Measurements from ENCODE around the gene OR2S2. TPM values are rescaled to one million over a fixed set of nuclear protein-coding genes. Genes with fewer than 3 reads are reported as not detected.

Gene OR2S2
- total RNA-seq, 2 experiments from 2014 or later: not detected

GRCh38 chr9:35944173-35944572 is 13.8 kb downstream of the OR2S2 start:
- DNase-seq: no peak
- Mint-ChIP-seq H3K9me3 (no peaks in the 10 kb centered on the region), H3K4me1 (ENCODE audit: low read depth) (peaks cover 79% of the 10 kb centered on the region), H3K36me3 (ENCODE audit: low read depth) (no peaks in the 10 kb centered on the region), H3K27ac (peak overlapping the region; percentile 78), H3K4me3 (no peak overlapping the region), H3K27me3 (no peaks in the 10 kb centered on the region)
- intact Hi-C loops (cut with DNase I, micrococcal nuclease): no loop called here
- Histone ChIP-seq H3K27ac (ENCODE audit: low read depth in 1 of 2, low read length in 2 of 2) (no peak overlapping the region), H3K4me1 (ENCODE audit: insufficient read depth, low read length) (peaks cover 71% of the 10 kb centered on the region), H3K9me3 (ENCODE audit: control insufficient read depth in 1 of 2, insufficient read depth in 1 of 2, low read length in 2 of 2) (no peaks in the 10 kb centered on the region), H3K4me3 (ENCODE audit: low read length) (no peak overlapping the region), H3K36me3 (ENCODE audit: insufficient read depth, low read length) (no peaks in the 10 kb centered on the region), H3K27me3 (ENCODE audit: control insufficient read depth in 1 of 2, insufficient read depth in 2 of 2, low read length in 2 of 2) (no peaks in the 10 kb centered on the region)
- POLR2A ChIA-PET: interaction anchor here (0.9 to 1.3 kb wide), 3 partner anchors 22 to 41 kb away, joined by 3 read pairs; no protein-coding TSS in a partner anchor
- CTCF ChIA-PET: interaction anchor here (3.9 kb wide), 1 partner anchor 42 kb away, joined by 24 read pairs; no protein-coding TSS in a partner anchor
- no peak for ATAC-seq (ENCODE audit: poor library complexity)
- TF ChIP-seq CTCF (IDR thresholded peaks at IDR 0.05): no peak

DNA sequence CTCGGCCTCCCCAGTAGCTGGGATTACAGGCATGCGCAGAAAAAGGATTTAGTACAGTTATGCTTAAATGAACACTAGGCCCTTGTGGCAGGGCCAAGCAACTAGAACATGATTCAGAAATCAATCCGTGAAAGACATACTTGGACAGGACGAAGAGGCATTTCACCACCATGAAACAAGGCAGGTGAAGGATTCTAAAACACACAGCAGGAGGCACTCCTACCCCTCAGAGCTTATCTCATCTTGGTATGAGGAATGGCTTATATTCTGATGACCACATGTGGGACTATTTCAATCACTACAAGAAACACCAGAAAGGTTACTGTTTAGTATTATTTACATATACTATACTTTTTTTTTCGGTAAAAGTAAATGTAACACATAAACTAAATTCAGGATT is 15.7 kb downstream of the OR2S2 start:
- Histone ChIP-seq H3K36me3 (ENCODE audit: insufficient read depth, low read length) (no peaks in the 10 kb centered on the region), H3K4me3 (ENCODE audit: low read length) (no peak overlapping the region), H3K27ac (ENCODE audit: low read depth in 1 of 2, low read length in 2 of 2) (no peak overlapping the region), H3K9me3 (ENCODE audit: control insufficient read depth in 1 of 2, insufficient read depth in 1 of 2, low read length in 2 of 2) (no peaks in the 10 kb centered on the region), H3K27me3 (ENCODE audit: control insufficient read depth in 1 of 2, insufficient read depth in 2 of 2, low read length in 2 of 2) (no peaks in the 10 kb centered on the region), H3K4me1 (ENCODE audit: insufficient read depth, low read length) (peaks cover 81% of the 10 kb centered on the region)
- H3K27me3 Mint-ChIP-seq: no peaks in the 10 kb centered on the region
- TF ChIP-seq CTCF (IDR thresholded peaks at IDR 0.05): no peak
- H3K4me1 Mint-ChIP-seq (ENCODE audit: low read depth): peaks cover 88% of the 10 kb centered on the region
- peak overlapping the region; percentile 30 for H3K4me3 Mint-ChIP-seq
- POLR2A ChIA-PET: no interaction called here
- no peaks in the 10 kb centered on the region for H3K9me3 Mint-ChIP-seq
- H3K36me3 Mint-ChIP-seq (ENCODE audit: low read depth): no peaks in the 10 kb centered on the region
- peak overlapping the region; percentile 78 for H3K27ac Mint-ChIP-seq
- no peak for DNase-seq
- CTCF ChIA-PET: no interaction called here
- intact Hi-C loops (cut with DNase I, micrococcal nuclease): no loop called here
- no peak for ATAC-seq (ENCODE audit: poor library complexity)

DNA sequence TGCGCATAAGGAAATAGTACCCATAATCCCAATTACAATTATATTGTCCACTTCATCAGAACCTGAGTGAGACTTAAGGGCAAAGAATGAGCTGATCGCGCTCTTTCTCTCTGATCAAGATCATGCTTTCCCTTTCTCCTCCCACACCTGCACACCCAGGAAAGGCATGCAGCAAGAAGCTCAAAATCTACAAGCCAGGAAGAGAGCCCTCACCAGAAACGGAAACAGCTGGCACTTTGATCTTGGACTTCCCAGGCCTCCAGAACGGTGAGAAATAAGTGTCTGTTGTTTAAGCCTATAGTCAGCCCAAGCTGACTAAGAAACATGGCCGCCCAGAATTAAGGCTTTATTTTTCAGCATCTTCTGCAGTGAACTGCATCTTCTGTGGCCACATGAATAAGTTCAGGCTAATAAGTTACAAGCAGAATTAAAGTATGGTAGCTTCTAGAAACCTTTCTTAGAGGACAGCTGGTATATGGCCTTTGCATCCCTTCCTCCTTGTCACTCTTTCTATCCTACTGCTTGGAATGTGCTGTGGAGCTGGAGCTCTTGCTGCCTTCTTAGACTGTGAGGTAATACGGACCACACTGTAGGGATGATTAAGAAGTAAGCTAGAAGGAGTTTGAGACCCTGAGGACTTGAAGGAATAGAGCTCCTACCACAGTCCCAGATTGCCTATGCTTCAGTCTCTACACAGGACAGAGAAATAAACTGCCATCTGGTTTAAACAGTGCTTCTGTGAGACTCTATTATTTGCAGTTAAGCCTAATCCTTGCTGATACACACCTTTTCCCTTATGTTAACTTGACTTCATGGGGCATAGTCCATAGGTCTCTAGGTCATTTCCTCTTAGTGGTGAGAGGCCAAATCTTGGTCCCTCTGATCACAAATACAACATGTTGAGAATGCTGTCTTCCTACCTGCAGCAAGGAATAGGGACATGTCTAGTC is 17.2 kb downstream of the OR2S2 start:
- Histone ChIP-seq H3K4me3 (ENCODE audit: low read length) (peak overlapping the region; percentile 6), H3K4me1 (ENCODE audit: insufficient read depth, low read length) (peaks cover 77% of the 10 kb centered on the region), H3K27me3 (ENCODE audit: control insufficient read depth in 1 of 2, insufficient read depth in 2 of 2, low read length in 2 of 2) (no peaks in the 10 kb centered on the region), H3K27ac (ENCODE audit: low read depth in 1 of 2, low read length in 2 of 2) (peak overlapping the region in 1 of 2 donors; percentile 30), H3K36me3 (ENCODE audit: insufficient read depth, low read length) (no peaks in the 10 kb centered on the region), H3K9me3 (ENCODE audit: control insufficient read depth in 1 of 2, insufficient read depth in 1 of 2, low read length in 2 of 2) (no peaks in the 10 kb centered on the region)
- H3K27ac Mint-ChIP-seq: peak overlapping the region; percentile 78
- peaks cover 97% of the 10 kb centered on the region for H3K4me1 Mint-ChIP-seq (ENCODE audit: low read depth)
- ChIA-PET CTCF (interaction anchor here (0.8 to 1.5 kb wide), 3 partner anchors 14 to 59 kb away, joined by 3 to 5 read pairs (median 4); no protein-coding TSS in a partner anchor), POLR2A (interaction anchor here (0.6 to 1.6 kb wide), 7 partner anchors 23 to 208 kb away, joined by 3 to 11 read pairs (median 4); partner anchors contain the start of genes CREB3, RECK and TLN1)
- no peaks in the 10 kb centered on the region for H3K36me3 Mint-ChIP-seq (ENCODE audit: low read depth)
- peak; percentile 79 for ATAC-seq (ENCODE audit: poor library complexity)
- H3K27me3 Mint-ChIP-seq: no peaks in the 10 kb centered on the region
- DNase-seq: peak in 12 of 14 experiments; percentile 11 to 81 (median 25)
- peak overlapping the region; percentile 64 for H3K4me3 Mint-ChIP-seq
- intact Hi-C loops (cut with DNase I, micrococcal nuclease): loop anchor here in 1 of 2 experiments (2.0 kb wide), 1 partner anchor 30 kb away; no protein-coding TSS in a partner anchor
- H3K9me3 Mint-ChIP-seq: peaks cover 2% of the 10 kb centered on the region
- no peak for TF ChIP-seq CTCF (IDR thresholded peaks at IDR 0.05)
